Activated B cell treated with CpG ODN at 0.5 μM for 24 hours (primary cell): ENCODE data around the gene PHAF1. TPM values are rescaled to one million over a fixed set of nuclear protein-coding genes. Genes with fewer than 3 reads are reported as not detected.
"Not testable (repeated sequence)": the region's sequence is repeated elsewhere in the genome, so short reads cannot be mapped to it uniquely, and the experiment has no call there.

Experiments
- ATAC-seq: fragments of 200-7000 bp; cut with Tn5 transposase; one replicate; pipeline ENCODE4 v1.10.0; 2021; ENCODE audit warnings: low read depth, mild to moderate bottlenecking, moderate library complexity
- CTCF ChIA-PET: fragments of 350-600 bp; sonication (Branson Sonifier 250); formaldehyde crosslinking; loops from one replicate; lab custom pipeline; 2021; ENCODE audit warnings: antibody characterized with exemption; lab: Charles Lee
- POLR2A ChIA-PET: fragments of 350-600 bp; sonication (Branson Sonifier 250); formaldehyde crosslinking; loops from one replicate; lab custom pipeline; 2021; ENCODE audit warnings: antibody characterized with exemption; lab: Charles Lee
- DNase-seq: peaks from one replicate; pipeline ENCODE4 v3.0.0; 2022
- H3K27ac Mint-ChIP-seq: one replicate; pipeline ENCODE4 v1.8.0; 2020; ENCODE audit warnings: mixed read lengths
- H3K27me3 Mint-ChIP-seq: one replicate; pipeline ENCODE4 v1.8.0; 2021; ENCODE audit warnings: mixed read lengths
- H3K36me3 Mint-ChIP-seq: one replicate; pipeline ENCODE4 v1.8.0; 2021; ENCODE audit warnings: low read depth, mixed read lengths
- H3K4me1 Mint-ChIP-seq: one replicate; pipeline ENCODE4 v1.8.0; 2021; ENCODE audit warnings: mixed read lengths
- H3K4me3 Mint-ChIP-seq: one replicate; pipeline ENCODE4 v1.8.0; 2020; ENCODE audit warnings: mild to moderate bottlenecking, mixed read lengths
- H3K9me3 Mint-ChIP-seq: one replicate; pipeline ENCODE4 v1.8.0; 2020; ENCODE audit warnings: mixed read lengths
- intact Hi-C: fragments of 100-400 bp; cut with micrococcal nuclease; formaldehyde crosslinking; loops from one replicate; pipeline ENCODE4 v1.15.1; 2024
- total RNA-seq: library from RNA; stranded (reverse); gene quantifications from 2 replicates; pipeline ENCODE4 v1.2.3, GENCODE V29; 2022
- TF ChIP-seq, protein P1 (sequence below): fragments of 200-600 bp; IDR thresholded peaks from one replicate; pipeline ENCODE4 v1.8.0; 2022; ENCODE audit warnings: antibody characterized with exemption, mild to moderate bottlenecking

Gene PHAF1
- total RNA-seq, 1 donor from 2014 or later = 16.9 TPM

DNA sequence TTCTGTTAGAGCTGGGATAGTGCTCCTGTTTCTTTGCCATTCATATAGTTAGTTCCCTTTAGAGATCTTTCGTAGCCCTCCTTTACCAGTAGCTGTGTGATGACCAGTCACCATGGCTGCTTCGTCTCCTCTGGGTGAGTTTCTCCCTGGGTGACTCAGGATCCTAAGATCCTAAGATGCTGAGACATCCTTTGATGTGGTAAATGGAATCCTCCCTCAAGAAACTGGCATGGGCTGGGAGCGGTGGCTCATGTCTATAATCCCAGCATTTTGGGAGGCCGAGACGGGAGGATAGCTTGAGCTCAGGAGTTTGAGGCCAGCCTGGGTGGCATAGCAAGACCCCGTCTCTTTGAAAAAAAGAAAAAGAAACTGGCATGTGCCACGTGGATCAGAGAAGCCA, 5.9 kb downstream of the PHAF1 start:
- TF ChIP-seq, protein P1, sequence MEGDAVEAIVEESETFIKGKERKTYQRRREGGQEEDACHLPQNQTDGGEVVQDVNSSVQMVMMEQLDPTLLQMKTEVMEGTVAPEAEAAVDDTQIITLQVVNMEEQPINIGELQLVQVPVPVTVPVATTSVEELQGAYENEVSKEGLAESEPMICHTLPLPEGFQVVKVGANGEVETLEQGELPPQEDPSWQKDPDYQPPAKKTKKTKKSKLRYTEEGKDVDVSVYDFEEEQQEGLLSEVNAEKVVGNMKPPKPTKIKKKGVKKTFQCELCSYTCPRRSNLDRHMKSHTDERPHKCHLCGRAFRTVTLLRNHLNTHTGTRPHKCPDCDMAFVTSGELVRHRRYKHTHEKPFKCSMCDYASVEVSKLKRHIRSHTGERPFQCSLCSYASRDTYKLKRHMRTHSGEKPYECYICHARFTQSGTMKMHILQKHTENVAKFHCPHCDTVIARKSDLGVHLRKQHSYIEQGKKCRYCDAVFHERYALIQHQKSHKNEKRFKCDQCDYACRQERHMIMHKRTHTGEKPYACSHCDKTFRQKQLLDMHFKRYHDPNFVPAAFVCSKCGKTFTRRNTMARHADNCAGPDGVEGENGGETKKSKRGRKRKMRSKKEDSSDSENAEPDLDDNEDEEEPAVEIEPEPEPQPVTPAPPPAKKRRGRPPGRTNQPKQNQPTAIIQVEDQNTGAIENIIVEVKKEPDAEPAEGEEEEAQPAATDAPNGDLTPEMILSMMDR = no peak
- ATAC-seq (no peak), DNase-seq (no peak)
- intact Hi-C loops = no loop called here
- H3K4me3 Mint-ChIP-seq = no peak overlapping the region
- H3K4me1 Mint-ChIP-seq = peaks cover 15% of the 10 kb centered on the region
- no peaks in the 10 kb centered on the region for H3K9me3 Mint-ChIP-seq
- H3K36me3 Mint-ChIP-seq = peaks cover 32% of the 10 kb centered on the region
- no peaks in the 10 kb centered on the region for H3K27me3 Mint-ChIP-seq
- POLR2A ChIA-PET = no interaction called here
- no peak overlapping the region for H3K27ac Mint-ChIP-seq
- CTCF ChIA-PET = no interaction called here

DNA sequence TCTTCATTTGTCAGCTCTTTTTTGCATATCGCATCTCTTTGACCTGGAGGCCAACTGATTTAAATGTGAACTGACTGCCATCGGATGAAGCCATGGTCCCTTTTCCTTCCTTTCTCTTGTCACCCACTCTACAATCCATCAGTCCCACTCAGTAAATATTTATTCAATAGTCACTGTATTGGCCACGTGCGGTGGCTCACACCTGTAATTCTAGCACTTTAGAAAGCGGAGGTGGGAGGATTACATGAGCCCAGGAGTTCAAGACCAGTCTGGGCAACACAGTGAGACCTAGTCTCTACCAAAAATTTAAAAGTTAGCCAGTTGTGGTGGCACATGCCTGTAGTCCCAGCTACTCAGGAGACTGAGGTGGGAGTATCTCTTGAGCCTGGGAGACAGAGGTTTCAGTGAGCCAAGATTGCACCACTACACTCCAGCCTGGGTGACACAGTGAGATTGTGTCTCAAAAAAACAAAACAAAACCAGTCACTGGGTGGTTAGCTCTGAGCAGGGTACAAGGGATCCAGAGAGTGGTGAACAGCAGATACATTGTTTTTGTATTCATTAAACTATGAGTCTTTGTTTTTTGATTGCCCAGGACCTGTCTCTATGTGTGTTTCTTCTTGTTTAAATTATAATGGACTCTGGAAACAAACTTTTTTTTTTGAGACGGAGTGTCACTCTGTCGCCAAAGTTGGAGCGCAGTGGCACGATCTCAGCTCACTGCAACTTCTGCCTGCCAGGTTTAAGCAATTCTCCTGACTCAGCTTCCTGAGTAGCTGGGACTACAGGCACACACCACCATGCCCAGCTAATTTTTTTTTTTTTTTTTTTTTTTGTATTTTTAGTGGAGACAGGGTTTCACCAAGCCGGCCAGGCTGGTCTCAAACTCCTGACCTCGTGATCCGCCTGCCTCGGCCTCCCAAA, 6.9 kb downstream of the PHAF1 start:
- DNase-seq (no peak), ATAC-seq (no peak)
- Mint-ChIP-seq H3K9me3 (no peaks in the 10 kb centered on the region), H3K4me1 (peaks cover 6% of the 10 kb centered on the region), H3K36me3 (peaks cover 36% of the 10 kb centered on the region), H3K27me3 (no peaks in the 10 kb centered on the region), H3K27ac (no peak overlapping the region), H3K4me3 (no peak overlapping the region)
- intact Hi-C loops = no loop called here
- CTCF ChIA-PET = interaction anchor here (0.6 kb wide), 1 partner anchor 34 kb away, joined by 3 read pairs; no protein-coding TSS in a partner anchor
- POLR2A ChIA-PET = interaction anchor here (0.6 kb wide), 1 partner anchor 67 kb away, joined by 4 read pairs; no protein-coding TSS in a partner anchor
- TF ChIP-seq, protein P1 = no peak

DNA sequence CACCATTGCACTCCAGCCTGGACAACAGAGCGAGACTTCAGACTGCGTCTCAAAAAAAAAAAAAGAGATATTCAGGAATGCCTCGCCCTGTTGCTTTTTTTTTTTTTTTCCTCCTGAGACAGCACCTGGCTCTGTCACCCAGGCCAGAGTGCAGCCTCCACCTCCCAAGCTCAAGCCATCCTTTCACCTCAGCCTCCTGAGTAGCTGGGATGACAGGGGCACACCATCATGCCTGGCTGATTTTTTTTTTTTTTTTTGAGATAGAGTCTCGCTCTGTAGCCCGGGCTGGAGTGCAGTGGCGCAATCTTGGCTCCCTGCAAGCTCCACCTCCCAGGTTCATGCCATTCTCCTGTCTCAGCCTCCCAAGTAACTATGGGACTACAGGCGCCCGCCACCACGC, 8.0 kb downstream of the PHAF1 start:
- CTCF ChIA-PET = no interaction called here
- ATAC-seq (no peak), DNase-seq (no peak)
- TF ChIP-seq, protein P1 = no peak
- POLR2A ChIA-PET = interaction anchor here (0.7 kb wide), 1 partner anchor 522 kb away, joined by 8 read pairs; no protein-coding TSS in a partner anchor
- peaks cover 43% of the 10 kb centered on the region for H3K36me3 Mint-ChIP-seq
- intact Hi-C loops = no loop called here
- H3K4me3 Mint-ChIP-seq = no peak overlapping the region
- no peaks in the 10 kb centered on the region for H3K9me3 Mint-ChIP-seq
- H3K27me3 Mint-ChIP-seq = no peaks in the 10 kb centered on the region
- H3K4me1 Mint-ChIP-seq = peaks cover 2% of the 10 kb centered on the region
- H3K27ac Mint-ChIP-seq = no peak overlapping the region

DNA sequence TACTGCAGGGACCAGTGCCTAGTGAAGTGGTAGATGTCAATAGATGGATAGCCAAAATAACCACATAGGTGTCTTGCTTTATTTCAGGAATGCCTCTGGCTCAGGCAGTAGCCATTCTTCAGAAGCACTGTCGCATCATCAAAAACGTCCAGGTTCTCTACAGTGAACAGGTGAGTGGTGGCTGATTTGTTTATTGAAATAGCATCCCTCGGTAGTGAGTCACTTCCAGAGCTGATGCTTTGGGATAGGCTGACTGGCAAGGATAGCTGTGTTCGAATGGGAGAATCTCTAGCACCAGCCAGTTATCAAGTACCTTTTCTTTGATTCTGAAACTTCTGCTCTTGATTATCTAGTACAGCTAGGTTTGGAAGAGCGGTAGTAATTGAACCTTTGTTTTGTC, 10.3 kb downstream of the PHAF1 start:
- TF ChIP-seq, protein P1 = no peak
- no peaks in the 10 kb centered on the region for H3K4me1 Mint-ChIP-seq
- no peak overlapping the region for H3K4me3 Mint-ChIP-seq
- POLR2A ChIA-PET = no interaction called here
- CTCF ChIA-PET = interaction anchor here (1.0 kb wide), 1 partner anchor 35 kb away, joined by 3 read pairs; no protein-coding TSS in a partner anchor
- no peaks in the 10 kb centered on the region for H3K9me3 Mint-ChIP-seq
- intact Hi-C loops = no loop called here
- ATAC-seq (no peak), DNase-seq (no peak)
- H3K36me3 Mint-ChIP-seq = peaks cover 55% of the 10 kb centered on the region
- no peak overlapping the region for H3K27ac Mint-ChIP-seq
- no peaks in the 10 kb centered on the region for H3K27me3 Mint-ChIP-seq

DNA sequence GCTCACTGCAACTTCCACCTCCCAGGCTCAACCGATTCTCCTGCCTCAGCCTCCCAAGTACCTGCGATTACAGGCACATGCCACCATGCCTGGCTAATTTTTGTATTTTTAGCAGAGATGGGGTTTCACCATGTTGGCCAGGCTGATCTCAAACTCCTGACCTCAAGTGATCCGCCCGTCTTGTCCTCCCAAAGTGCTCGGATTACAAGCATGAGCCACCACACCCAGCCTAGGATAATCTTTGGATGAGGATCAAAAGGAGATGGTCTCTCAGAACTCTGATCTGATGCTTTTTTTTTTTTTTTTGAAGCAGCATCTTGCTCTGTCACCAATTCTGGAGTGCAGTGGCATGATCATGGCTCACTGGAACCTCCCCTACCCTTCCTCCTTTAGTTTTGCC, 13.1 kb downstream of the PHAF1 start:
- H3K4me3 Mint-ChIP-seq, H3K9me3 Mint-ChIP-seq, intact Hi-C loops, H3K4me1 Mint-ChIP-seq, POLR2A ChIA-PET, DNase-seq, H3K27me3 Mint-ChIP-seq, ATAC-seq, CTCF ChIA-PET, H3K27ac Mint-ChIP-seq: not testable (repeated sequence)
- peaks cover 62% of the 10 kb centered on the region for H3K36me3 Mint-ChIP-seq
